Uterus (tissue), 2 donors: Measurements from ENCODE around the gene CTTNBP2NL.

ENCODE experiments used
- CTCF ChIP-seq, 4 experiments: fragments of 200-600 bp in 2 of 4; fragments of 450-650 bp in 2 of 4; sonication (generic) in 2 of 4; IDR thresholded peaks; one replicate each; pipeline ENCODE4 v1.5.1; 2016 to 2019; ENCODE audit warnings: antibody characterized with exemption in 4 of 4, mild to moderate bottlenecking in 2 of 4, moderate library complexity in 1 of 4
- POLR2A ChIP-seq, 2 donors: fragments of 450-650 bp; IDR thresholded peaks; one replicate each; pipeline ENCODE4 v1.6.1; 2016; ENCODE audit warnings: antibody characterized with exemption in 2 of 2, mild to moderate bottlenecking in 1 of 2, moderate library complexity in 1 of 2

- TF ChIP-seq CTCF (IDR thresholded peaks at IDR 0.05), result no peak
- TF ChIP-seq POLR2A (IDR thresholded peaks at IDR 0.05), result no peak
Observed at GRCh38 chr1:112396653-112397471, 848 bp downstream of the CTTNBP2NL start.
